Keratinocyte (primary cell): ENCODE results near the gene PTPRN2.

Experiments used
- EZH2 ChIP-seq: IDR thresholded peaks from one replicate; pipeline ENCODE4 v1.6.1; 2012; ENCODE audit warnings: inconsistent platforms, mild to moderate bottlenecking, low read length, moderate library complexity
- TF ChIP-seq, protein P1 (sequence below), 3 experiments: IDR thresholded peaks in 1 of 3; conservative IDR thresholded peaks in 1 of 3; optimal IDR thresholded peaks in 1 of 3; 2 replicates in 2 of 3; 3 replicates in 1 of 3; pipeline versions ENCODE3 to v1.5.1; 2011; ENCODE audit warnings: low read length in 3 of 3, mild to moderate bottlenecking in 3 of 3, moderate library complexity in 2 of 3, control low read depth in 1 of 3, inconsistent platforms in 1 of 3; ENCODE audit not compliant: insufficient read depth in 2 of 3; ENCODE audit errors: extremely low read depth in 1 of 3

GRCh38 chr7:158040199-158040598 is 547.4 kb downstream of the PTPRN2 start:
- TF ChIP-seq, protein P1, sequence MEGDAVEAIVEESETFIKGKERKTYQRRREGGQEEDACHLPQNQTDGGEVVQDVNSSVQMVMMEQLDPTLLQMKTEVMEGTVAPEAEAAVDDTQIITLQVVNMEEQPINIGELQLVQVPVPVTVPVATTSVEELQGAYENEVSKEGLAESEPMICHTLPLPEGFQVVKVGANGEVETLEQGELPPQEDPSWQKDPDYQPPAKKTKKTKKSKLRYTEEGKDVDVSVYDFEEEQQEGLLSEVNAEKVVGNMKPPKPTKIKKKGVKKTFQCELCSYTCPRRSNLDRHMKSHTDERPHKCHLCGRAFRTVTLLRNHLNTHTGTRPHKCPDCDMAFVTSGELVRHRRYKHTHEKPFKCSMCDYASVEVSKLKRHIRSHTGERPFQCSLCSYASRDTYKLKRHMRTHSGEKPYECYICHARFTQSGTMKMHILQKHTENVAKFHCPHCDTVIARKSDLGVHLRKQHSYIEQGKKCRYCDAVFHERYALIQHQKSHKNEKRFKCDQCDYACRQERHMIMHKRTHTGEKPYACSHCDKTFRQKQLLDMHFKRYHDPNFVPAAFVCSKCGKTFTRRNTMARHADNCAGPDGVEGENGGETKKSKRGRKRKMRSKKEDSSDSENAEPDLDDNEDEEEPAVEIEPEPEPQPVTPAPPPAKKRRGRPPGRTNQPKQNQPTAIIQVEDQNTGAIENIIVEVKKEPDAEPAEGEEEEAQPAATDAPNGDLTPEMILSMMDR (optimal IDR thresholded peaks at IDR 0.05 in 1 of 3, IDR thresholded peaks at IDR 0.05 in 1 of 3, conservative IDR thresholded peaks at IDR 0.05 in 1 of 3; ENCODE audit: extremely low read depth in 1 of 3, insufficient read depth in 2 of 3, low read length in 3 of 3) = no peak
- TF ChIP-seq EZH2 = no peak
